Mucosa of gallbladder (tissue), 1 donor: Measurements from ENCODE around the gene B3GNT9. TPM values are rescaled to one million over a fixed set of nuclear protein-coding genes. Genes with fewer than 3 reads are reported as not detected.
"Not testable (repeated sequence)": the region's sequence is repeated elsewhere in the genome, so short reads cannot be mapped to it uniquely, and the experiment has no call there.

Experiments
- DNase-seq: peaks from one replicate; pipeline ENCODE4 v3.0.0-alpha.2; 2020; ENCODE audit warnings: low spot score
- total RNA-seq: library from RNA; stranded (reverse); gene quantifications from one replicate; pipeline ENCODE4 v1.2.1, GENCODE V29; 2021
- donor health status: DM: no; HTN: no; CAD: no.

The B3GNT9 gene
- total RNA-seq, 1 donor from 2014 or later: 14.1 TPM

DNA sequence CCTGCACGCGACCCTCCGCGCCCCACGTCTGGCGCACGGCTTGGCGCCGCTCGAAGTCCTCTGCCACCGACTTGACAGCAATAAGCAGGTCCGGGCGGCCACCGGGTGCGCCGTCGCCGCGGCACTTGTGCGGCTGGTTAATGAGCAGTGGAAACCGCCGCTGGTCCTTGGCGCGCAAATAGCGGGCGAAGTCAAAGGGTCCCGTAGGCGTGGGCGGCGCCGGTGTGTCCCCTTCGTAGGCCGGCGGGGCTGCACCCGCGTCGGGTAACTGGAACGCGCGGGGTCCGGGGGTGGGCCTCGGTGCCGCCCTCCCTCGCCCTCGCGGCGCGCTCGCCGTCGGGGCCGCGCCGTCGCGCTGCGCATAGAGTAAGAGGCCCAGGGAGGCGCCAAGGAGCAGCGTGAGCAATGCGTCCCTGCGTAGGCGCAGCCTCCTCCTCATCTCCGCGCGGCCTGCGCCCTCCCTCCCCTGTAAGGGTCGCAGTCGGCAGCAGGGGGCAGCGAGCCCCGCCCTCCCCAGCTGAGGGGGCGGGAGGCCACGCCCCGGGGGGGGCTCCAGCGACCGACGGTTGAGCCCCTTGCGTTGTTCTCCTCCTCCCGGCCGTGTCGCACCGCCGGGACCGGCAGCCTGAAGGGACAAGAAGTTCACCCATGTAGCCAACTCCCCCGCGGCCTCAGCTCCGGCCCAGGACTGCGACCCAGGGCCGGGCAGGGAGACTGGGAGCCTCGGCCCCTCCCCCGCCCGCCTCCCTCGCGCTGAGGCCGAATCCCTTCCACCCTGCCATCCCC lies 558 bp downstream of the B3GNT9 start:
- no peak for DNase-seq

DNA sequence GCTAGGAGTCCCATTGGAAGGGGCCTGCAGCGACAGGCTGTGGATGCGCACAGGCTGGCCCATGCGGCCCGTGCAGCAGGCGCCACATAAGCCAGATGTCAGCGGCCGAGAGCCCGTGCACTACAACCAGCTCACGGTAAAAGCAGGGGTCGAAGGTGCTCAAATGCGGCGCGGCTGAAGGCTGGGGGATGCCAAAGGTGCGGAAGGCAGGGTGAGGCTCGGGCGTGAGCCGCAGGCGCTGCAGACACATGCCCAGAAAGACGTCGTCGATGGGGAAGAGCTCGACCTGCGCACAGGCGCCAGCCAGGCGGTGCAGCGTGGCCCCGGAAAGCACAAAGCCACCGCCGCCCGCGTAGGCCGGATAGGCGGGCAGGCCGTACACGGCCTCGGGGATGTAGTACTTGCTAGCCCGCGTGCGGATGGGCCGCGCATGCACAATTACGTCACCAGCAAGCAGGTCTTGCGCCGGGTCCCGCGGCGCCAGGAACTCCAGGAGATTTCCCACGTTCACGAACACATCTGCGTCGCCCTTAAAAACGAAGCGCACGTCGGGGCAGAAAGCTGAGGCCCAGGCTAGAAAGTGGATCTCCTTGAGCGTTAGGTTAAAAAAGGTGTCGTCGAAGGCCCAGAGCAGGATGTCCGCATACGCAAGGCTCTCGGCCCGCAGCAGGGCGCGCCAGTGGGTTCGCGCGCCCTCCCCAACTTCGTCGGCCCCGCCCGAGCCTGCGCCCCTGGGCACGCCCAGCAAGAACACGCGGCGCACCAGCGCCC lies 1.3 kb downstream of the B3GNT9 start:
- no peak for DNase-seq

DNA sequence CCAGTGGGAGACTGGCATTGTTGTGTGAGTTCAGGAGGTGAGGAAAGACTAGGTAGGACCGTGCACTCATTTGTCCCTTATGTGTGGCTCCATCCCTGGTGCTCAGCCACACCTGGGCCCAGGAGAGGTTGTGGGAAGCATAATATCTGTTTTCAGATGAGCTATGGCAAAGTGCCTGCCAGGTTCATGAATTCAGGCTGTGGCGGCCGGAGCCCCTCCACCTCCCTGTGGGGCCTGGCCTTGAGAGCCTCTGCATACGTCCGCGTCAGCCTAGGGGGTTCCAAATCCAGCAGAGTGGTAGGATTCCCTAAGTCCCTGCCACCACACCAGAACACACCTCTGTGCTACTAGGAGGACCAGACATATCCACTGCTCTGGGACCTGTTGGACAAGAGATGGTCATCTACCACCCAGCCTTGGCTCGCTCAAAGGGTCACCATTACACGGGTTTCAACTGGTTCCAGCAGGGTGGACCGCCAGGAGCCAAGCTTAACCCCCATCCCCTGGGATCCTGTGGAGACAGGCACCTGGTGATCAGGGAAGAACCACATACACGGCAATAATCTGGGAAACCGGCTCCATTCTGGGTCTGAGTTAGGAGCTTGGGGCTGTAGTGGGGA lies 2.0 kb downstream of the B3GNT9 start:
- no peak for DNase-seq

DNA sequence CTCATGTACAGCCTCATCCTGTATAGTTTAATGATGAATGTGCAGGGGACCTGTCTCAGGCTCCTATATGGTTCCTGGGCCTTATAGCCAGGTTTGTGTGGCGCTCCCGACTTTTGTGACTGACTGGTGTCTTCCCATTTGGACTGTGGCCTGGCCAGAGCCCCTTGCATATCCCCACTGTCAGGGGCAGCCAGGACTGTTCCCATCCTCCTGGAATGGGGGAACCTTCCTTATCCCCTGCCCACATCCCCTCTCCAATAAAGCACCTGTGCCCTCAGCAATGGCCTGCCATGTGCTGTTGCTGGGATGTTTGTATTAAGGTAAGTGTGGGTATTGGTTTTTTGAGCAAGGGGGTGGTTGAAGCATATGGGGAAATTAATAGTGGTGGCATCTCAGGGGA lies 2.6 kb downstream of the B3GNT9 start:
- no peak for DNase-seq

DNA sequence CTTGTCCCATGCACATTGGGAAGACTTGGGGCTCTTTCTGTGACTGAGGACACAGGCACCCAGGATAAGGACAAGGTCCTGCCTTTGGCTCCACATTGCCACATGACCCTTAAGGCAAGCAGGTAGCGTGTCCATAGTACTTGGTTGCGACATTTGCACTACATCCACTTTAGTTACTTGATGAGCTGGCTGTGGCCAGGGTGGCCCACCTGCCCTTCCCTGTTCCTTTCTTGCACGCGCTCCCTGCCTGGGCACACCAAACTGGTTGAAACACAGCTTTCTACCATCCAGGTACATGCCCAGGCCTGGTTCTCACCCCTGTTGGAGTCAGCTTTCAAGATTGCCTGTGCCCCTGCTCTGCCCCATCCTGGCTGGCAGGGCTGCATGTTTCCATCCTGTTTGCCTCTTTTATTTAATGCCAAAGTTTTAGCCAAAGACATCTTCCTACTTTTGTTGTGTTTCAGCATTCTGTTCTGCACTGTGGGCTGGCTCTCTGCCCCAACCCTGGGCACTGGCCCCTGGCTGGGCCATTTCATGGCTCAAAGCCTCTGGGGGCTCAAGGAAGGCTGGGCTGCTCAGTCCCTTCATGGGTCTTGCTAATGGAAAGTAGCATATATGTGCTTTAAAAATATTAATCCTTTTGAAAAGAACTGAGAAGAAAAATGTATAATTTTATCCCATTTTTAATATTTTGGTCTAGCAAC lies 3.2 kb downstream of the B3GNT9 start:
- DNase-seq: no peak

DNA sequence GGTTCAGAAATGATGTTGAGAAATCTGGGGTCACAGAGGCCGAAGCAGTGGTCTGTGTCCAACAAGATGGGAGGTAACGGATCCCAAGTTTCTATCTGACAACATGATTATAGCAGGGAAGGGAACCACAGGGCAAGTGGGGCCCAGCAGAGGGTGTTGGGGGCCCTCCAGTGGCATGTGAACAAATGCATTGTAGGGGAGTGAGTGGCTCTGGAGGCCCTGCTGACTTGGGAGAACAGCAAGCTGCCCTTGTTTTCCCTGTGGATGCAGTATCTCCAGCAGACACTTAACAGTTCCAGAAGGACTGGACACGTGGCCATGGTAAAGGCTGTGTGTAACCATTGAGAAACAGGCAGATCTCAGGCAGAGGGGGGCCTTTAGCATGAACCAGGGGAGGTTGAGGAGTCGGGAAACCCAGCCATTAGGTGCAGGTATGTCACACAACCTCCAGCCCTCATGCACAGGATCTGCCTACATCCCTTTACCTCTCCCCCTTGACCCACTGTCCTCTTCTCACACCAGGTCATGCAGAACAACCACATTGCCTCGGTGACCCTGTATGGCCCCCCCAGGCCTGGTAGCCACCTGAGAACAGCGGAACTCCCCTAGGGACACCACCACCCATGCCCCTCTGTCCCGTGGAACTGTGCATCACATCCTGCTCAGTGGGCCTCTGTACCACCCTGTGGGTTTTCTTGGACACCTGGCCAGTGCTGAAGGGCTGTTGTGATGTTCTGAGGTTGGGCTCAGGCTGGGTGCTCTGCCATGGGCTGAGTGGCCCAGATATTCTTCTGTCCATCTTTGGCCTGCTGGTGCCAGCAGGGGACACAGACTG lies 4.1 kb downstream of the B3GNT9 start:
- DNase-seq: no peak

DNA sequence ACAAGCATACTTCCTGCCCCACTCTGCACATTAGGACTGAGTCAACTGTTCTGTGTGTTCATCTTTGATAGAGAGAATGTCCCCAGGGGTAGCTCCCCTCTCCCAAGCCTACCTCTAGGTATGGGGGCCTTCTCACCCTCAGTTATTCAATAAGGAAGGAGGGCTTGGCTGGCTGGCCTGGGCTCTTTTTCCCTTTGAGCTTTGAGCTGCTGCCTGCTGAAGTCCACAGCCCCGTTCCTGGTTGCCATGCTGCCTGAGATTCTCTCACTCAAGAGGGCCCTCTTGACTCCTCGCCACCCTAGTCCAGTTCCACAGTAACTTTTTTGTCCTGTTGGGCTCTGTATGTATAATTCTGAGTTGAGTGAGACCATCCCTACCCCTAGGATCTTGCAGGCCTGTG lies 5.1 kb downstream of the B3GNT9 start:
- no peak for DNase-seq

DNA sequence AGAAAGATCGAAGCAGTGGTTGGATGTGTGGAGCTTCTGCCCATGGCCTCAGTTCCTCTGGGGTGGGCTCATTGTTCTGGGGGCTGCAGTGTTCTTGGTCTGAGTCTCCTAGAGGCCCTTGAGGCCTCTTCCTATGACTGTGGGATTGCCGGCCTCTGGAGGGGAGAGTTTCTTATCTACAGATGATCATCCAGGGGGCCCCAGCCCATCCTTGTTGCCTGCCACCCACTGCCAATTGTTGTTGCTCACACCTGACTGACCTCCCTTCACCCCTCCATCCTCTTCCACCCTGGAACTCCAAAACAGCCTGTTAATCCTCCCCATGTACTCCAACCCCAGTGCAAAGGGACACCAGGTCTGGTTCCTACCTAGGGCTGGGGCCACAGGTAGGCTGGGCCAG lies 5.9 kb downstream of the B3GNT9 start:
- DNase-seq: no peak

DNA sequence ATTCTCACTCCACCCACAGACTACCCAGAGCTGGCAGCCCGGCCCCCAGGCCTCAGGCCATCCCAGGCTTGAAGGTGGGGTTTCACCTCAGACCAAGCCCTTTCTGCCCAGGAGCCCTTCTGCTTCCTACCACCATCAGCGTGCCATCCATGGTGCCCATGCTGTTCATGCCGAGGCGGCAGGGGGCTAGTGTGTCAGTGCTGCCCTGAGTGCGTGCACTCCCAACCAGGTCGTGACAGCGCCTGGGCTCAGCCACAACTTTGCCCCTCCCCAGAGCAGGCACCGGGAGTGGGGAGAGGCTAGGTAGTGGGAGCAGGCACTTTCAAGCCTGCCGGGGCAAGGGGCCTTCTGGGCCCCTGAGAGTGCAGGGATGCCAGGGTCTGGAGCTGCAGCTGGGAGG lies 8.5 kb downstream of the B3GNT9 start:
- DNase-seq: no peak

DNA sequence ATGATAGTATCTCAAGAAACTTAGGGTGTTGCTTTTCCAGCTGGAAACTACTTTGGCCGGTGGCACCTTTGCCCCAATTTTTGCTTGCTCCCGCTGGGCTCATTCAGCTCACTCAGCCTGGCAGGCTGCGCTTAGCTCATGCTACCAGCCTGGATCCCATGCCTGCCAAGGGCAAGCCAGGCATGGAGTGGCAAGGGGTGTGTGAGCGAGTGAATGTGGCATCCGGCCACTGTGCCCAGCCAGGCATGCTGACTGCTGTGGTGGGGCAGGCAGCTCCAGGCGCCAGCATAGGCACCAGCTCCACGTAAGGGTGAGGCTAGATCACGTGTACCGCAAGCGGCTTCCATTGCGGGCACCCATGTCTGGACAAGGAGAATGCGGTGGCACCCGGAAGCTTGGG lies 9.4 kb downstream of the B3GNT9 start:
- no peak for DNase-seq

DNA sequence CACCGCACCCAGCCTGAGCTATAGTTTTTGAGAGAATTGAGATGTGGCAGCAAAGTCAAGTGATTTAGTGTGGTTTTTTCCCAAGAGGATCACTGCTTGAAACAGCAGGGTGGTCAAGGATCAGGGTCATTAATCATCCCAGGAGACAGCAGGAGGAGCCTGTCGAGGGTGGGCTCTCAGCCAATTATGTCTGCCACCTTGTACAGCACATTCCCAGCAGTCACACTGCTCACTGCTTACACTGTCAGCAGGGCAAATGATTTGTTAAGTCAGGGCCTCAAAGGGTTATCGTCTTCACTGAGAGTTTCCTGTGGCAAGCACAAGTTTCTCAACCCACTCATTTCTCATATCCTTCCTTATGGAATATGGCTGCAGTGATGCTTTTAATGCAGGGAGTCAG lies 13.2 kb downstream of the B3GNT9 start:
- DNase-seq: no peak

DNA sequence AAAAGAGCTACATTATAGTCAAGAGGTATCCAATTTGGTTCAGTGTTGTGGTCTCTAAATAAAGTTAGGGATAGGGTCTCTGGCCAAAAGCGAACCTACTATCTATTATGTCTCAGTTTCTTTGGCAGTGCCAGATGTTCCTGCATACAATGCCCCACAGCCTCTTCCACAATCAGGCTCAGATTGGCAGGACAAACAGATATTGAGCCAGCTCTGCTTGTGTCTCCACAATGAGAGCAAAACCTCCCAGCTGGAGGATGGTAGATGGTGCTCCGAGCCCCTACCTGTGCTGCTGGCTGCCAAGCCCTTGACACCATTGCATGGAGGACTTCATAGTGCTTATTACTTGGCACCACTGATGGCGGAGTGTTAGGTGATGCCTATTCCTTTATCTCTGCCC lies 21.4 kb downstream of the B3GNT9 start:
- no peak for DNase-seq

DNA sequence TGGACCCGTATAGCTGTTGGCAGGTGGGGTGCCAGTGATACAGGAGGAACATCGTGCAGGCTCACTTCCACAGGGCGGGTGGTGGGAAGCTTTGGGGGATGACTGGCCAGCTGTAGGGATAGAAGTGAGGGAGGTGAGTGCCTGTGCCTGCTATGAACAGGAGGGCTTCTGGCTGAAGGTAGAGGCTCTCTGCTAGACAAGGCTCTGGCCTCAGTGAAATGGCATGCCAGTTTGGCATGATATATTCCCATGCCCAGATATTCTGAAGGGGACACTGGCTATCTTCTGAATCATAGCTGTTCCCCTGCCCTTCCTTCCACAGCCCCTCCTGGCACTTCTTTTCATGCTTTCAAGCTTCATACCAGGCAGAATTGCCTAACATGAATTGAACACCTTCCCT lies 21.9 kb downstream of the B3GNT9 start:
- DNase-seq: no peak

DNA sequence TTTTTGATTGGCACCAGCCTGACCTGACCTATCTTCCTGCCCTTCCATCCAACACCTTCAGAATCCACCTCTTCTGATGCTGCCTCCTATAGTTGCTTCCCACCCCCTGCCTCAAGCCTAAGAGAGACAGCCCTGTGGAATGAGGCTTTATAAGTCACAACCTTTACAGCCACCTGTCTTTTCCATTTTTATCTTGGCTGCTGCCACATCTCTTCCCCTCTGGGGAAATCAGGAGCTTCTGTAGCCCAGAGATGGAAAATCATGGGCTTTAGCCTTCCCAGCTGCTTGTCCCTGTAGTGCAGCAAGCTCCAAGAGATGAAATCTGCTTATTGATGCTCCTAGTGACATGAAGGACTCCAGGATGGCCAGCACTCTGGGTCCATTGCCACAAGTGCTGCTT lies 22.4 kb downstream of the B3GNT9 start:
- no peak for DNase-seq

DNA sequence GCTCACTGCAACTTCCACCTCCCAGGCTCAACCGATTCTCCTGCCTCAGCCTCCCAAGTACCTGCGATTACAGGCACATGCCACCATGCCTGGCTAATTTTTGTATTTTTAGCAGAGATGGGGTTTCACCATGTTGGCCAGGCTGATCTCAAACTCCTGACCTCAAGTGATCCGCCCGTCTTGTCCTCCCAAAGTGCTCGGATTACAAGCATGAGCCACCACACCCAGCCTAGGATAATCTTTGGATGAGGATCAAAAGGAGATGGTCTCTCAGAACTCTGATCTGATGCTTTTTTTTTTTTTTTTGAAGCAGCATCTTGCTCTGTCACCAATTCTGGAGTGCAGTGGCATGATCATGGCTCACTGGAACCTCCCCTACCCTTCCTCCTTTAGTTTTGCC lies 28.0 kb downstream of the B3GNT9 start:
- DNase-seq: not testable (repeated sequence)

DNA sequence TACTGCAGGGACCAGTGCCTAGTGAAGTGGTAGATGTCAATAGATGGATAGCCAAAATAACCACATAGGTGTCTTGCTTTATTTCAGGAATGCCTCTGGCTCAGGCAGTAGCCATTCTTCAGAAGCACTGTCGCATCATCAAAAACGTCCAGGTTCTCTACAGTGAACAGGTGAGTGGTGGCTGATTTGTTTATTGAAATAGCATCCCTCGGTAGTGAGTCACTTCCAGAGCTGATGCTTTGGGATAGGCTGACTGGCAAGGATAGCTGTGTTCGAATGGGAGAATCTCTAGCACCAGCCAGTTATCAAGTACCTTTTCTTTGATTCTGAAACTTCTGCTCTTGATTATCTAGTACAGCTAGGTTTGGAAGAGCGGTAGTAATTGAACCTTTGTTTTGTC lies 30.8 kb downstream of the B3GNT9 start:
- DNase-seq: no peak

DNA sequence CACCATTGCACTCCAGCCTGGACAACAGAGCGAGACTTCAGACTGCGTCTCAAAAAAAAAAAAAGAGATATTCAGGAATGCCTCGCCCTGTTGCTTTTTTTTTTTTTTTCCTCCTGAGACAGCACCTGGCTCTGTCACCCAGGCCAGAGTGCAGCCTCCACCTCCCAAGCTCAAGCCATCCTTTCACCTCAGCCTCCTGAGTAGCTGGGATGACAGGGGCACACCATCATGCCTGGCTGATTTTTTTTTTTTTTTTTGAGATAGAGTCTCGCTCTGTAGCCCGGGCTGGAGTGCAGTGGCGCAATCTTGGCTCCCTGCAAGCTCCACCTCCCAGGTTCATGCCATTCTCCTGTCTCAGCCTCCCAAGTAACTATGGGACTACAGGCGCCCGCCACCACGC lies 33.1 kb downstream of the B3GNT9 start:
- DNase-seq: no peak

DNA sequence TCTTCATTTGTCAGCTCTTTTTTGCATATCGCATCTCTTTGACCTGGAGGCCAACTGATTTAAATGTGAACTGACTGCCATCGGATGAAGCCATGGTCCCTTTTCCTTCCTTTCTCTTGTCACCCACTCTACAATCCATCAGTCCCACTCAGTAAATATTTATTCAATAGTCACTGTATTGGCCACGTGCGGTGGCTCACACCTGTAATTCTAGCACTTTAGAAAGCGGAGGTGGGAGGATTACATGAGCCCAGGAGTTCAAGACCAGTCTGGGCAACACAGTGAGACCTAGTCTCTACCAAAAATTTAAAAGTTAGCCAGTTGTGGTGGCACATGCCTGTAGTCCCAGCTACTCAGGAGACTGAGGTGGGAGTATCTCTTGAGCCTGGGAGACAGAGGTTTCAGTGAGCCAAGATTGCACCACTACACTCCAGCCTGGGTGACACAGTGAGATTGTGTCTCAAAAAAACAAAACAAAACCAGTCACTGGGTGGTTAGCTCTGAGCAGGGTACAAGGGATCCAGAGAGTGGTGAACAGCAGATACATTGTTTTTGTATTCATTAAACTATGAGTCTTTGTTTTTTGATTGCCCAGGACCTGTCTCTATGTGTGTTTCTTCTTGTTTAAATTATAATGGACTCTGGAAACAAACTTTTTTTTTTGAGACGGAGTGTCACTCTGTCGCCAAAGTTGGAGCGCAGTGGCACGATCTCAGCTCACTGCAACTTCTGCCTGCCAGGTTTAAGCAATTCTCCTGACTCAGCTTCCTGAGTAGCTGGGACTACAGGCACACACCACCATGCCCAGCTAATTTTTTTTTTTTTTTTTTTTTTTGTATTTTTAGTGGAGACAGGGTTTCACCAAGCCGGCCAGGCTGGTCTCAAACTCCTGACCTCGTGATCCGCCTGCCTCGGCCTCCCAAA lies 34.1 kb downstream of the B3GNT9 start:
- no peak for DNase-seq

DNA sequence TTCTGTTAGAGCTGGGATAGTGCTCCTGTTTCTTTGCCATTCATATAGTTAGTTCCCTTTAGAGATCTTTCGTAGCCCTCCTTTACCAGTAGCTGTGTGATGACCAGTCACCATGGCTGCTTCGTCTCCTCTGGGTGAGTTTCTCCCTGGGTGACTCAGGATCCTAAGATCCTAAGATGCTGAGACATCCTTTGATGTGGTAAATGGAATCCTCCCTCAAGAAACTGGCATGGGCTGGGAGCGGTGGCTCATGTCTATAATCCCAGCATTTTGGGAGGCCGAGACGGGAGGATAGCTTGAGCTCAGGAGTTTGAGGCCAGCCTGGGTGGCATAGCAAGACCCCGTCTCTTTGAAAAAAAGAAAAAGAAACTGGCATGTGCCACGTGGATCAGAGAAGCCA lies 35.2 kb downstream of the B3GNT9 start:
- DNase-seq: no peak

DNA sequence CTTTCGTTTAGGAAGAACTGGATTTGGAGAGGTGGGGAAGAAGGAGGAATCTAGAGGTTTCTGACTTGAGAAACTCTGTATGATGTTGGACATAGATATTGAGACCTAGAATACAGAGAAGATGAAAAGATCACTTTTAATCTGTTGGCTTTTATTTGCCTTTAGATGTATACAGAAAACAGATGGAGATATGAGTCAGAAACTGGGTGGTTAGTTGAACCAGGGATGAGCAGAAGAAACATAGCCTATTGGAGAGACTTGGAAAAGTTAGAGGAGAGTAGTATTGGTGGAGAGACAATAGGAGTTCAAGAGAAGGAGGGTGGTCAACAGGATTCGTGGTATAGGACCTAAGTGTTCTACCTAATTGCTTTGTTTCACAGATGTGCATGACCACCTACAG lies 36.0 kb downstream of the B3GNT9 start:
- DNase-seq: no peak
